Measurements from ENCODE around the gene NAALADL2. TPM values are rescaled to one million over a fixed set of nuclear protein-coding genes. Genes with fewer than 3 reads are reported as not detected.

The NAALADL2 gene
- total RNA-seq, 1 donor from 2014 or later: 11.5 TPM

GRCh38 chr3:175248832-175249231, 389.7 kb downstream of the NAALADL2 start:
- Histone ChIP-seq H3K4me3 (no peak overlapping the region), H3K36me3 (no peaks in the 10 kb centered on the region), H3K9ac (no peak overlapping the region), H3K4me1 (peaks cover 11% of the 10 kb centered on the region), H4K20me1 (ENCODE audit: low read depth) (no peaks in the 10 kb centered on the region), H3F3A (ENCODE audit: low read depth) (no peaks in the 10 kb centered on the region), H3K27me3 (no peaks in the 10 kb centered on the region), H2AFZ (replicated peaks) (no peak overlapping the region), H3K27ac (no peak overlapping the region), H3K79me2 (ENCODE audit: low read depth) (no peaks in the 10 kb centered on the region), H3K4me2 (no peak overlapping the region), H3K9me3 (ENCODE audit: low read depth) (no peaks in the 10 kb centered on the region)
- H3K9me3 Mint-ChIP-seq: no peaks in the 10 kb centered on the region
- H3K27ac Mint-ChIP-seq: no peak overlapping the region
- no peaks in the 10 kb centered on the region for H3K27me3 Mint-ChIP-seq (ENCODE audit: insufficient read depth, low read depth)
- H3K4me1 Mint-ChIP-seq: peaks cover 7% of the 10 kb centered on the region
- TF ChIP-seq EZH2phosphoT487 (IDR thresholded peaks at IDR 0.05) (no peak), EZH2 (IDR thresholded peaks at IDR 0.05) (no peak), CTCF (IDR thresholded peaks at IDR 0.05) (no peak)
- no peak for DNase-seq (ENCODE audit: low spot score)
- H3K4me3 Mint-ChIP-seq: no peak overlapping the region
- no peaks in the 10 kb centered on the region for H3K36me3 Mint-ChIP-seq

- peaks cover 11% of the 10 kb centered on the region for H3K4me1 ChIP-seq
- Mint-ChIP-seq H3K4me1 (peaks cover 7% of the 10 kb centered on the region), H3K36me3 (no peaks in the 10 kb centered on the region), H3K27me3 (ENCODE audit: insufficient read depth, low read depth) (no peaks in the 10 kb centered on the region), H3K4me3 (no peak overlapping the region), H3K9me3 (no peaks in the 10 kb centered on the region), H3K27ac (no peak overlapping the region)
- H3K79me2 ChIP-seq (ENCODE audit: low read depth): no peaks in the 10 kb centered on the region
- no peaks in the 10 kb centered on the region for H4K20me1 ChIP-seq (ENCODE audit: low read depth)
- no peak overlapping the region for H3K27ac ChIP-seq
- H3K27me3 ChIP-seq: no peaks in the 10 kb centered on the region
- DNase-seq (ENCODE audit: low spot score): no peak
- no peaks in the 10 kb centered on the region for H3K36me3 ChIP-seq
- H3K9me3 ChIP-seq (ENCODE audit: low read depth): no peaks in the 10 kb centered on the region
- H2AFZ ChIP-seq (replicated peaks): no peak overlapping the region
- H3K9ac ChIP-seq: no peak overlapping the region
- TF ChIP-seq EZH2phosphoT487 (IDR thresholded peaks at IDR 0.05) (no peak), CTCF (IDR thresholded peaks at IDR 0.05) (no peak), EZH2 (IDR thresholded peaks at IDR 0.05) (no peak)
- no peak overlapping the region for H3K4me3 ChIP-seq
- no peaks in the 10 kb centered on the region for H3F3A ChIP-seq (ENCODE audit: low read depth)
- no peak overlapping the region for H3K4me2 ChIP-seq
Observed at GRCh38 chr3:175255698-175256097, 396.6 kb downstream of the NAALADL2 start.

- DNase-seq (ENCODE audit: low spot score): no peak
Observed at GRCh38 chr3:175257123-175257522, 398.0 kb downstream of the NAALADL2 start.

More at GRCh38 chr3:175257123-175257522, 398.0 kb downstream of the NAALADL2 start:
- Histone ChIP-seq H3K27me3 (no peaks in the 10 kb centered on the region), H3K27ac (no peak overlapping the region), H3K4me3 (no peak overlapping the region), H3F3A (ENCODE audit: low read depth) (no peaks in the 10 kb centered on the region), H3K9ac (no peak overlapping the region), H3K4me1 (peaks cover 11% of the 10 kb centered on the region), H3K79me2 (ENCODE audit: low read depth) (no peaks in the 10 kb centered on the region), H3K4me2 (no peak overlapping the region), H4K20me1 (ENCODE audit: low read depth) (no peaks in the 10 kb centered on the region), H2AFZ (replicated peaks) (no peak overlapping the region), H3K36me3 (no peaks in the 10 kb centered on the region), H3K9me3 (ENCODE audit: low read depth) (no peaks in the 10 kb centered on the region)
- no peak overlapping the region for H3K27ac Mint-ChIP-seq
- no peak for TF ChIP-seq EZH2 (IDR thresholded peaks at IDR 0.05)
- no peak for TF ChIP-seq CTCF (IDR thresholded peaks at IDR 0.05)
- TF ChIP-seq EZH2phosphoT487 (IDR thresholded peaks at IDR 0.05): no peak
- no peaks in the 10 kb centered on the region for H3K9me3 Mint-ChIP-seq
- H3K27me3 Mint-ChIP-seq (ENCODE audit: insufficient read depth, low read depth): no peaks in the 10 kb centered on the region
- H3K4me3 Mint-ChIP-seq: no peak overlapping the region
- H3K4me1 Mint-ChIP-seq: peaks cover 7% of the 10 kb centered on the region
- no peaks in the 10 kb centered on the region for H3K36me3 Mint-ChIP-seq

Data from neural progenitor cell (in vitro differentiated cells).